ENCODE results near the gene CDC42SE1. TPM values are rescaled to one million over a fixed set of nuclear protein-coding genes. Genes with fewer than 3 reads are reported as not detected.

The CDC42SE1 gene
- 81.2 TPM for total RNA-seq (2021; ENCODE audit: unreplicated experiment)
- 51.3 TPM for polyA plus RNA-seq (2012; ENCODE audit: insufficient read length)
- percentile 85 among the genes with signal in this experiment for Bru-seq, nascent RNA
- BruChase-seq, experiment 1, labeled RNA remaining after a 2-hour chase = percentile 96 among the genes with signal in this experiment
- percentile 88 among the genes with signal in this experiment for BruChase-seq, experiment 2, labeled RNA remaining after a 6-hour chase
- long read RNA-seq, transcript CDC42SE1-201 (5 exons, 3,045 nt) = major isoform, 59 of 113 reads
- long read RNA-seq, partial matches to known transcripts = 5 of 113 reads
- long read RNA-seq, other reads (novel, unspliced or antisense) = 48 of 113 reads

- POLR2A ChIA-PET = interaction anchor here (0.5 kb wide), 1 partner anchor 15 kb away, joined by 7 read pairs; no protein-coding TSS in a partner anchor
- H3K9me3 ChIP-seq (ENCODE audit: control insufficient read depth, insufficient read depth, low read depth, low read length) = no peaks in the 10 kb centered on the region
- peaks cover 21% of the 10 kb centered on the region for H3K4me1 ChIP-seq (ENCODE audit: control insufficient read depth, insufficient read depth, low read length)
- H3K36me3 ChIP-seq (ENCODE audit: control insufficient read depth, insufficient read depth, low read length) = peaks cover 12% of the 10 kb centered on the region
- H3K27me3 ChIP-seq (ENCODE audit: control insufficient read depth, insufficient read depth, low read length) = no peaks in the 10 kb centered on the region
- DNase-seq (ENCODE audit: low read depth, low spot score) (no peak), ATAC-seq (peak; percentile 96)
- no TSS peak for BruUV-seq (replicated peaks)
- CTCF ChIA-PET = interaction anchor here (0.6 to 0.8 kb wide), 2 partner anchors 10 to 342 kb away, joined by 4 to 9 read pairs; no protein-coding TSS in a partner anchor
- H3K4me3 ChIP-seq (ENCODE audit: low read depth in 2 of 2, low read length in 2 of 2) = peak within 1 kb of the TSS; percentile 94 to 99
- intact Hi-C loops (cut with micrococcal nuclease; ENCODE audit: unreplicated experiment) (no loop called here), in situ Hi-C loops (cut with HindIII; ENCODE audit: low pct_unique_long_range_greater_than_20kb, low sequenced_read_pairs) (no loop called here)
- H3K27ac ChIP-seq (ENCODE audit: low read length) = peak within 1 kb of the TSS; percentile 97
- TF ChIP-seq TCF7L2 (IDR thresholded peaks at IDR 0.05; ENCODE audit: low read depth, low read length) = peak; percentile 46; the same call in 1 of the 2 replicates
- no peak for TF ChIP-seq REST (IDR thresholded peaks at IDR 0.05; ENCODE audit: insufficient read depth in 1 of 2, low read depth in 2 of 2, low read length in 1 of 2)
- TF ChIP-seq CTCF (IDR thresholded peaks at IDR 0.05) = peak; percentile 90
- TF ChIP-seq SIN3A (IDR thresholded peaks at IDR 0.05; ENCODE audit: borderline replicate concordance, insufficient read depth, low read depth, low read length) = peak; percentile 78; the same call in 1 of the 2 replicates
- TF ChIP-seq POLR2AphosphoS5 (IDR thresholded peaks at IDR 0.05; ENCODE audit: low read depth, low read length) = peak; percentile 86
Observed at GRCh38 chr1:151059109-151060006, at the start of gene CDC42SE1. CDC42SE1 (minus strand) TSS chr1:151059622; CDS start chr1:151055730, 3,892 bp downstream.

GRCh38 chr1:151108331-151108730, 48.9 kb upstream of the CDC42SE1 start:
- no peak for TF ChIP-seq SIN3A (IDR thresholded peaks at IDR 0.05; ENCODE audit: borderline replicate concordance, insufficient read depth, low read depth, low read length)
- no peak for TF ChIP-seq CTCF (IDR thresholded peaks at IDR 0.05)
- no peak for TF ChIP-seq POLR2AphosphoS5 (IDR thresholded peaks at IDR 0.05; ENCODE audit: low read depth, low read length)
- TF ChIP-seq TCF7L2 (IDR thresholded peaks at IDR 0.05; ENCODE audit: low read depth, low read length) = no peak
- TF ChIP-seq REST (IDR thresholded peaks at IDR 0.05; ENCODE audit: insufficient read depth in 1 of 2, low read depth in 2 of 2, low read length in 1 of 2) = no peak
- ChIA-PET POLR2A (no interaction called here), CTCF (interaction anchor here (1.0 kb wide), 1 partner anchor 9 kb away, joined by 3 read pairs; no protein-coding TSS in a partner anchor)
- in situ Hi-C loops (cut with HindIII; ENCODE audit: low pct_unique_long_range_greater_than_20kb, low sequenced_read_pairs) = no loop called here
- ATAC-seq (no peak), DNase-seq (ENCODE audit: low read depth, low spot score) (no peak)
- Histone ChIP-seq H3K27me3 (ENCODE audit: control insufficient read depth, insufficient read depth, low read length) (no peaks in the 10 kb centered on the region), H3K9me3 (ENCODE audit: control insufficient read depth, insufficient read depth, low read depth, low read length) (no peaks in the 10 kb centered on the region), H3K27ac (ENCODE audit: low read length) (no peak overlapping the region), H3K4me1 (ENCODE audit: control insufficient read depth, insufficient read depth, low read length) (no peaks in the 10 kb centered on the region), H3K4me3 (ENCODE audit: low read depth in 2 of 2, low read length in 2 of 2) (no peak overlapping the region), H3K36me3 (ENCODE audit: control insufficient read depth, insufficient read depth, low read length) (no peaks in the 10 kb centered on the region)
- no TSS peak for BruUV-seq (replicated peaks)
- intact Hi-C loops (cut with micrococcal nuclease; ENCODE audit: unreplicated experiment) = no loop called here

Data from Panc1 (cell line).